Gastroesophageal sphincter (tissue), 4 donors: Measurements from ENCODE around the gene ME2. TPM values are rescaled to one million over a fixed set of nuclear protein-coding genes. Genes with fewer than 3 reads are reported as not detected.

Experiments
- ATAC-seq: fragments of 150-250 bp; one replicate; pipeline ENCODE4 v1.9.1; 2016; ENCODE audit warnings: mild to moderate bottlenecking, moderate library complexity
- H3K27ac ChIP-seq, 4 donors: fragments of 200-600 bp; sonication (generic) in 3 of 4; 1 replicate in 3 of 4; 2 replicates in 1 of 4; pipeline ENCODE4 v1.5.1; 2016 to 2019
- H3K27me3 ChIP-seq: fragments of 200-600 bp; sonication (generic); one replicate; pipeline ENCODE4 v1.5.1; 2019
- H3K36me3 ChIP-seq, 2 donors: fragments of 200-600 bp; sonication (generic); one replicate each; pipeline ENCODE4 v1.5.1; 2019; ENCODE audit warnings: control low read depth in 1 of 2
- H3K4me1 ChIP-seq, 3 donors: fragments of 200-600 bp; sonication (generic); 1 replicate in 2 of 3; 2 replicates in 1 of 3; pipeline ENCODE4 v1.5.1; 2016 to 2019; ENCODE audit warnings: control low read depth in 2 of 3
- H3K4me3 ChIP-seq, 2 donors: fragments of 200-600 bp; sonication (generic); one replicate each; pipeline ENCODE4 v1.5.1; 2019; ENCODE audit warnings: mild to moderate bottlenecking in 1 of 2, moderate library complexity in 1 of 2
- H3K9me3 ChIP-seq, 3 donors: fragments of 200-600 bp; sonication (generic); one replicate each; pipeline ENCODE4 v1.5.1; 2017 to 2019; ENCODE audit warnings: control low read depth in 2 of 3
- EP300 ChIP-seq: sonication (generic); formaldehyde crosslinking; IDR thresholded peaks from one replicate; pipeline ENCODE4 v1.6.1; 2017; ENCODE audit warnings: antibody characterized with exemption, mild to moderate bottlenecking
- POLR2A ChIP-seq, 2 donors: fragments of 450-650 bp; IDR thresholded peaks; one replicate each; pipeline ENCODE4 v1.6.1; 2017; ENCODE audit warnings: antibody characterized with exemption in 2 of 2, mild to moderate bottlenecking in 2 of 2, moderate library complexity in 1 of 2
- POLR2AphosphoS5 ChIP-seq: sonication (generic); formaldehyde crosslinking; IDR thresholded peaks from one replicate; pipeline ENCODE4 v1.6.1; 2017; ENCODE audit warnings: antibody characterized with exemption
- WGBS, 2 donors: methylation state at CpG; one replicate each; pipeline ENCODE4 v1.1.5; 2018; ENCODE audit warnings: low coverage in 1 of 2; 5-methylcytosine and 5-hydroxymethylcytosine counted together
- total RNA-seq, 4 donors: library from RNA; depleted of rRNA; stranded (reverse); fragments of >200 nt; gene quantifications; one replicate each; pipeline ENCODE4 v1.1.0, GENCODE V29; 2016
- TF ChIP-seq, protein P1 (sequence below), 4 experiments: fragments of 200-600 bp in 2 of 4; fragments of 450-650 bp in 2 of 4; sonication (generic) in 1 of 4; IDR thresholded peaks; one replicate each; pipeline ENCODE4 v1.5.1; 2017 to 2019; ENCODE audit warnings: antibody characterized with exemption in 4 of 4, mild to moderate bottlenecking in 2 of 4, moderate library complexity in 2 of 4

The ME2 gene
- total RNA-seq, 4 donors from 2014 or later, result 44.8 to 59.2 (median 53.1) TPM

DNA sequence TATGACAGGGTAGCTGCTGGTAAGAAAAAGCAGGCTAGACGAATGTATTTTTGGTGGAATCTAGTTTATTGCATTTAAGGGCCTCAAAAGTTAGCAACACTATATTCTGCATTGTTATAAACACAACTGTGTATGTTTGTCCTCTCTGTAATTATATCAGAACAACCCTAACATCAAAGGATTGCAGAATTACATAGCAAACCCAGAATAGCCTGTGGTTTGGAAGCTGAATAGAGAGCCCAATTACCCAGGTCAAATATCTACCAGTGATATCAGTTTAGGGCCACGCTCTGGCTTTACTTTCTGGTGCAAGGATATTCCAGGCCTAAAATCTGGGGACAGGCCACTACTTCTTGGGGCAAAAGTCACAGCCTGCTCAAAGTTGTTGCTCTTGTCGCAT is 34.0 kb upstream of the ME2 start:
- H3K36me3 ChIP-seq, result no peaks in the 10 kb centered on the region
- no peaks in the 10 kb centered on the region for H3K9me3 ChIP-seq
- no peaks in the 10 kb centered on the region for H3K4me1 ChIP-seq
- no peak overlapping the region for H3K27ac ChIP-seq
- no peaks in the 10 kb centered on the region for H3K27me3 ChIP-seq
- no peak for ATAC-seq
- H3K4me3 ChIP-seq, result no peak overlapping the region
- TF ChIP-seq POLR2A (IDR thresholded peaks at IDR 0.05), result no peak
- TF ChIP-seq POLR2AphosphoS5, result no peak
- TF ChIP-seq, protein P1, sequence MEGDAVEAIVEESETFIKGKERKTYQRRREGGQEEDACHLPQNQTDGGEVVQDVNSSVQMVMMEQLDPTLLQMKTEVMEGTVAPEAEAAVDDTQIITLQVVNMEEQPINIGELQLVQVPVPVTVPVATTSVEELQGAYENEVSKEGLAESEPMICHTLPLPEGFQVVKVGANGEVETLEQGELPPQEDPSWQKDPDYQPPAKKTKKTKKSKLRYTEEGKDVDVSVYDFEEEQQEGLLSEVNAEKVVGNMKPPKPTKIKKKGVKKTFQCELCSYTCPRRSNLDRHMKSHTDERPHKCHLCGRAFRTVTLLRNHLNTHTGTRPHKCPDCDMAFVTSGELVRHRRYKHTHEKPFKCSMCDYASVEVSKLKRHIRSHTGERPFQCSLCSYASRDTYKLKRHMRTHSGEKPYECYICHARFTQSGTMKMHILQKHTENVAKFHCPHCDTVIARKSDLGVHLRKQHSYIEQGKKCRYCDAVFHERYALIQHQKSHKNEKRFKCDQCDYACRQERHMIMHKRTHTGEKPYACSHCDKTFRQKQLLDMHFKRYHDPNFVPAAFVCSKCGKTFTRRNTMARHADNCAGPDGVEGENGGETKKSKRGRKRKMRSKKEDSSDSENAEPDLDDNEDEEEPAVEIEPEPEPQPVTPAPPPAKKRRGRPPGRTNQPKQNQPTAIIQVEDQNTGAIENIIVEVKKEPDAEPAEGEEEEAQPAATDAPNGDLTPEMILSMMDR (IDR thresholded peaks at IDR 0.05), result no peak
- TF ChIP-seq EP300, result no peak
- WGBS, 2 donors, result 89 to 90% methylated on average over 3 of the region's 3 CpGs

DNA sequence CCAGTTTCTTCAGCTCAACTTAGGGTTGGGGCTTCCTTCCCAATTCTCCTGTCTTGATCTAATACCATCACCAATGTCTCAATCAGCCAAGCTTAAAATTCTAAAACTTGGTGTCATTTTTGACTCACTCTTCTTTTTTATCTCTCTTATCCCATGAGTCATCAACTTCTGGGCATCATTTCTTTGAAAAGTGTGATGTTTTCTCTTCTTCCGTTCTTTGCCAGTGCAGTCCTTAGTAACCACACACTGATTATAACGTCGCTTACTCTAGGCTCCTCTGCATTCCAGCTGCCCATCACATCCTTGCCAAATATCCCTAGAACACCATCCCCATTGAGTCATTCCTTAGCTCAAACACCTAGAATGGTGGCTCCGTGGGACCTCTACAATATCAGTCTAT is 31.7 kb upstream of the ME2 start:
- Histone ChIP-seq H3K4me3 (no peak overlapping the region), H3K9me3 (no peaks in the 10 kb centered on the region), H3K36me3 (no peaks in the 10 kb centered on the region), H3K4me1 (no peaks in the 10 kb centered on the region), H3K27ac (no peak overlapping the region), H3K27me3 (no peaks in the 10 kb centered on the region)
- no peak for TF ChIP-seq EP300
- TF ChIP-seq, protein P1 (IDR thresholded peaks at IDR 0.05), result no peak
- no peak for ATAC-seq
- 83 to 85% methylated on average over 3 to 4 of the region's 4 CpGs for WGBS, 2 donors

DNA sequence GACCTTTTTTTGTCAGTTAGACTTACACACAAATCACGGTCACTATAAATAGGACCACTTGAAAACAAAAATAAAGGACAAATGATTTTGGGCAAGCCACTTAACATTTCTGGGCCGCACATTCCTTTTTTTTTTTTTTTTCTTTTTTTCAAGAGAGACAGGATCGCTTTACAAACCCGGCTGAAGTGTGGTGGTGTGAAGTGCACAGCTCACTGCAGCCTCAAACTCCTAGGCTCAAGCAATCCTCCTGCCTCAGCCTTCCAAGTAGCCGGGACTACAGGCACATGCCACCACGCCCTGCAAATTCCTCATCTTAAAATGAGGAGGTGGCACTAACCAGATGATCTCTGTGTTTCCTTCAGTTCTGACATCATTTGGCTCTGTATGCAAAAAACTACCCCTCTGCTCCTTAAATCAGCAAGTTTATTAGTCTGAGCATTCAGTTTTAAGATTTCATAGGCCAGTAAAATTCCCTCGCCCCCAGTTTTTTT is 30.8 kb upstream of the ME2 start:
- TF ChIP-seq EP300, result no peak
- TF ChIP-seq, protein P1 (IDR thresholded peaks at IDR 0.05), result no peak
- TF ChIP-seq POLR2AphosphoS5, result no peak
- no peak for TF ChIP-seq POLR2A (IDR thresholded peaks at IDR 0.05)
- Histone ChIP-seq H3K36me3 (no peaks in the 10 kb centered on the region), H3K9me3 (no peaks in the 10 kb centered on the region), H3K27ac (no peak overlapping the region), H3K4me1 (no peaks in the 10 kb centered on the region), H3K27me3 (no peaks in the 10 kb centered on the region), H3K4me3 (no peak overlapping the region)
- 65 to 70% methylated on average over 2 to 6 of the region's 7 CpGs for WGBS, 2 donors
- no peak for ATAC-seq

DNA sequence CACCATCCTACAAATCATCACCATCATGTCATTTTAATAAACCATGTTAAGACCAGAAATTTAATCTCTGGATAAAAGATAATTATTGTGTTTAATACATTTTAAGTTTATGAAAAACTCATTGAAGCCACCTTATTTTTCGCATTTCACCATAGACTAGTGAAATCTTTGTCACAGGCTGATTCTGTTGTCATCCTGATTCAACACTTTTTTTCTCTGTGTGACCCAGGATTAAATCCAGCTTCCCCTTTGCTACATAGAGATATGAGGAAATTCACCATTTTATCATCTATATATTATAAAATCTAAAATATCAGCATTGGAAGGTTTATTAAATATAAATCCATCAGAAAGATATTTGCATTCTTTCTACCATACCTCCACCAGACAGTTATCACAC is 29.9 kb upstream of the ME2 start:
- Histone ChIP-seq H3K27ac (no peak overlapping the region), H3K9me3 (no peaks in the 10 kb centered on the region), H3K4me1 (no peaks in the 10 kb centered on the region), H3K36me3 (no peaks in the 10 kb centered on the region), H3K4me3 (no peak overlapping the region), H3K27me3 (no peaks in the 10 kb centered on the region)
- no peak for ATAC-seq
- WGBS, 2 donors, result 81 to 100% methylated on average over 1 of the region's 1 CpG
- TF ChIP-seq POLR2AphosphoS5, result no peak
- no peak for TF ChIP-seq EP300
- TF ChIP-seq, protein P1 (IDR thresholded peaks at IDR 0.05), result no peak
- TF ChIP-seq POLR2A (IDR thresholded peaks at IDR 0.05), result no peak

DNA sequence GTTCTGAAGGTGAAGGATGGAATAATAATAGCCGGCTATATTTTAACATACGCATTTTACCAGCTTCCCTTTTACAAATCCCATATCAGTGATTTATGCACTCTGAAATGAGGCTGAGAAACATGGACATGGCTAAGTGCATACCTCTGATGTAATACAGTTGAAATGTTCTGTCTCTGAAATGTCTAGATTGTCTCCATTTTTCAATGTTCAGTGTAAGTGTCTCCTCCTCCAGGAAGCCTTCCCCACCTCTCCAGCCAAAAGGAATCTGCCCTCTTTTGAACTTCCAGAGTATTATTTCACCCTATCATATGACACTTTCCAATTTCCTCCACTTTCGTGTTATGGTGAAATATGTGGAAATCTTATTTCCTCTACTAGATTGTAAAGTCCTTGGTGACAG is 29.5 kb upstream of the ME2 start:
- H3K27ac ChIP-seq, result no peak overlapping the region
- TF ChIP-seq EP300 (no peak), POLR2AphosphoS5 (no peak), POLR2A (IDR thresholded peaks at IDR 0.05) (no peak)
- TF ChIP-seq, protein P1 (IDR thresholded peaks at IDR 0.05), result no peak
- H3K4me3 ChIP-seq, result no peak overlapping the region
- WGBS, 2 donors, result 55 to 85% methylated on average over 3 of the region's 3 CpGs
- no peaks in the 10 kb centered on the region for H3K9me3 ChIP-seq
- no peaks in the 10 kb centered on the region for H3K36me3 ChIP-seq
- no peaks in the 10 kb centered on the region for H3K27me3 ChIP-seq
- ATAC-seq, result no peak
- H3K4me1 ChIP-seq, result no peaks in the 10 kb centered on the region
